Left lung (tissue), 10 donors: ENCODE results near the gene CCAR1. TPM values are rescaled to one million over a fixed set of nuclear protein-coding genes. Genes with fewer than 3 reads are reported as not detected.
"Not testable (repeated sequence)": the region's sequence is repeated elsewhere in the genome, so short reads cannot be mapped to it uniquely, and the experiment has no call there.

Experiments used
- ATAC-seq: fragments of 200-7000 bp; cut with Tn5 transposase; one replicate; pipeline ENCODE4 v1.9.1; 2020; ENCODE audit warnings: moderate library complexity
- DNase-seq, 4 donors: peaks; one replicate each; pipeline ENCODE4 v3.0.0-alpha.2; 2013 to 2020
- H3K27ac ChIP-seq, 2 donors: fragments of 200-600 bp; sonication (generic) in 1 of 2; one replicate each; pipeline versions ENCODE4 v1.5.0 to v1.8.0; 2020 to 2021
- H3K27me3 ChIP-seq, 2 donors: fragments of 200-600 bp; sonication (generic) in 1 of 2; one replicate each; pipeline versions ENCODE4 v1.5.0 to v1.8.0; 2020 to 2021
- H3K36me3 ChIP-seq, 2 donors: fragments of 200-600 bp; sonication (generic) in 1 of 2; one replicate each; pipeline versions ENCODE4 v1.5.0 to v1.8.0; 2020 to 2021
- H3K4me1 ChIP-seq, 2 donors: fragments of 200-600 bp; one replicate each; pipeline ENCODE4 v1.8.0; 2021
- H3K4me3 ChIP-seq, 2 donors: fragments of 200-600 bp; sonication (generic) in 1 of 2; one replicate each; pipeline versions ENCODE4 v1.5.0 to v1.8.0; 2020 to 2021; ENCODE audit warnings: mild to moderate bottlenecking in 1 of 2
- H3K9me3 ChIP-seq, 2 donors: fragments of 200-600 bp; sonication (generic) in 1 of 2; one replicate each; pipeline versions ENCODE4 v1.5.0 to v1.8.0; 2020 to 2021
- intact Hi-C, 2 donors: fragments of 100-400 bp; cut with DNase I; formaldehyde crosslinking; loops; one replicate each; pipeline versions ENCODE4 v1.11.2 to v1.14.2; 2022
- microRNA-seq, 2 donors: library from miRNA; unstranded; fragments of <30 nt; microRNA quantifications; one replicate each; pipeline ENCODE4, GENCODE V29; 2019
- polyA plus RNA-seq, 6 donors: library from polyadenylated mRNA; unstranded; fragments of 120-200 nt; gene quantifications; one replicate each; pipeline ENCODE4 v1.2.1, GENCODE V29; 2013; ENCODE audit not compliant: insufficient read length in 6 of 6
- total RNA-seq, 2 donors: library from RNA; stranded (reverse); fragmentation: NEBNext Ultra II Directional; extraction: Animal tissue kit (Norgen Biotek cat#: 25700); gene quantifications; one replicate each; pipeline ENCODE4 v1.2.1, GENCODE V29; 2021
- TF ChIP-seq, protein P1 (sequence below), 2 donors: fragments of 200-600 bp; sonication (generic) in 1 of 2; IDR thresholded peaks; one replicate each; pipeline versions ENCODE4 v1.5.0 to v1.8.0; 2021; ENCODE audit warnings: antibody characterized with exemption in 2 of 2
- donor health status: DM: no; HTN: yes; CAD: no.
- donor health status: DM: no; HTN: no; CAD: no.

Gene CCAR1
- total and polyA plus RNA-seq, 8 donors, result 44.5 to 227 (median 181) TPM

DNA sequence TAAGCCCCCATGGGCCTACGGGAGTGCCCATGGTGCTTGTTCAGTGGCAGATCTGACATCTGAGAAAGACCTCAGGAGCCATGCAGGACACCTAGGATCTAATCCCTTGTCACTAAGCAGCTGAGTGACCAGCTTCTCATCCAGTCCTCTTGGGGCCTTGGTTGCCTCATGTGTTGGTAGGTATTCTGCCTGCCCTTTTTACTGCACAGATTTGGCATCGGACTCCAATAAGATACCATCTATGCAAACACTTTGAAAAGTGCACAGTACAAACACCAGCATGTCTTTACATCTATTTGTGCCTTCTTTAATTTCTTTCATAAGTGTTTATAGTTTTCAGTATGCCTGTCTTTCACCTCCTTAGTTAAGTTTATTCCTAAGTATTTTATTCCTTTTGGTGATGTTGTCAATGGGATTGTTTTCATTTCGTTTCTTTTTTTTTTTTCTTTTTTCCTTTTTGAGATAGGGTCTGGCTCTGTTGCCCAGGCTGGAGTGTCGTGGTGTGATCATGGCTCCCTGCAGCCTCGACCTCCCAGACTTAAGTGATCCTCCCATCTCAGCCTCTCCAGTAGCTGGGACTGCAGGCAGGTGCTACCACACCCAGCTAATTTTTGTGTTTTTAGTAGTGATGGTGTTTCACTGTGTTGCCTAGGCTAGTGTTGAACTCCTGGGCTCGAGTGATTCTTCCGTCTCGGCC is 116.7 kb downstream of the CCAR1 start:
- Histone ChIP-seq H3K4me3 (no peak overlapping the region), H3K27ac (no peak overlapping the region)

DNA sequence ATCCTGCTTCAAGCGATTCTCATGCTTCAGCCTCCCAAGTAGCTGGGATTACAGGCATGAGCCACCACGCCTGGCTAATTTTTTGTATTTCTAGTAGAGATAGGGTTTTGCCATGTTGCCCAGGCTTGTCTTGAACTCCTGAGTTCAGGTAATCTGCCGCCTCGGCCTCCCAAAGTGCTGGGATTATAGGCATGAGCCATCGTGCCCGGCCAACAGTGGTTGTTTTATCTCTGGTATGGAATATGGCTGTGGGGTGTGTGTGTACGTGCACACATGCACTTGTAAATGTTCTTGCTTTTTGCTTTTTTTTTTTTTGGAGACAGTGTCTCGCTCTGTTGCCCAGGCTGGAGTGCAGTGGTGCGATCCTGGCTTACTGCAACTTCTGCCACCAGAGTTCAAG is 119.6 kb downstream of the CCAR1 start:
- ATAC-seq, H3K4me1 ChIP-seq, H3K27me3 ChIP-seq, DNase-seq, intact Hi-C loops, H3K36me3 ChIP-seq, H3K27ac ChIP-seq, H3K4me3 ChIP-seq, H3K9me3 ChIP-seq: not testable (repeated sequence)

More for the DNA sequence above, 116.7 kb downstream of the CCAR1 start:
- H3K9me3 ChIP-seq, result no peaks in the 10 kb centered on the region
- no peak for DNase-seq
- H3K36me3 ChIP-seq, result no peaks in the 10 kb centered on the region
- H3K27me3 ChIP-seq, result no peaks in the 10 kb centered on the region
- no peaks in the 10 kb centered on the region for H3K4me1 ChIP-seq
- ATAC-seq, result no peak
- intact Hi-C loops, result no loop called here
- TF ChIP-seq, protein P1, sequence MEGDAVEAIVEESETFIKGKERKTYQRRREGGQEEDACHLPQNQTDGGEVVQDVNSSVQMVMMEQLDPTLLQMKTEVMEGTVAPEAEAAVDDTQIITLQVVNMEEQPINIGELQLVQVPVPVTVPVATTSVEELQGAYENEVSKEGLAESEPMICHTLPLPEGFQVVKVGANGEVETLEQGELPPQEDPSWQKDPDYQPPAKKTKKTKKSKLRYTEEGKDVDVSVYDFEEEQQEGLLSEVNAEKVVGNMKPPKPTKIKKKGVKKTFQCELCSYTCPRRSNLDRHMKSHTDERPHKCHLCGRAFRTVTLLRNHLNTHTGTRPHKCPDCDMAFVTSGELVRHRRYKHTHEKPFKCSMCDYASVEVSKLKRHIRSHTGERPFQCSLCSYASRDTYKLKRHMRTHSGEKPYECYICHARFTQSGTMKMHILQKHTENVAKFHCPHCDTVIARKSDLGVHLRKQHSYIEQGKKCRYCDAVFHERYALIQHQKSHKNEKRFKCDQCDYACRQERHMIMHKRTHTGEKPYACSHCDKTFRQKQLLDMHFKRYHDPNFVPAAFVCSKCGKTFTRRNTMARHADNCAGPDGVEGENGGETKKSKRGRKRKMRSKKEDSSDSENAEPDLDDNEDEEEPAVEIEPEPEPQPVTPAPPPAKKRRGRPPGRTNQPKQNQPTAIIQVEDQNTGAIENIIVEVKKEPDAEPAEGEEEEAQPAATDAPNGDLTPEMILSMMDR (IDR thresholded peaks at IDR 0.05), result no peak

Small RNAs within 50 kb of the gene (microRNA-seq; reads per million reads assigned to microRNA genes)
- gene MIR1254-1, result 0 reads per million in 2 donors

Other genes with a start within 250 kb of the CCAR1 start
- 1 to 10 TPM; 7.2 to 8.7 TPM for gene DNA2, start 249.3 kb upstream of the CCAR1 start, total RNA-seq
- gene DNA2, start 249.3 kb upstream of the CCAR1 start, polyA plus RNA-seq, result 10 to 100 TPM in 5 of 6 donors, 1 to 10 TPM in 1; 9.7 to 14.6 (median 12.0) TPM
- 10 to 100 TPM; 33.6 to 38.1 TPM for gene SLC25A16, start 193.7 kb upstream of the CCAR1 start, total RNA-seq
- gene SLC25A16, start 193.7 kb upstream of the CCAR1 start, polyA plus RNA-seq, result 10 to 100 TPM; 15.0 to 21.8 (median 16.8) TPM
- gene TET1, start 160.9 kb upstream of the CCAR1 start, total RNA-seq, result 1 to 10 TPM; 1.5 to 3.1 TPM
- gene TET1, start 160.9 kb upstream of the CCAR1 start, polyA plus RNA-seq, result 10 to 100 TPM; 13.5 to 20.7 (median 17.3) TPM
- 1 to 10 TPM; 1.1 to 3.5 TPM for gene STOX1, start 106.3 kb downstream of the CCAR1 start, total RNA-seq
- 1 to 10 TPM; 2.3 to 5.5 (median 4.2) TPM for gene STOX1, start 106.3 kb downstream of the CCAR1 start, polyA plus RNA-seq
- 10 to 100 TPM; 25.8 to 27.6 TPM for gene DDX50, start 180.1 kb downstream of the CCAR1 start, total RNA-seq
- gene DDX50, start 180.1 kb downstream of the CCAR1 start, polyA plus RNA-seq, result 10 to 100 TPM; 56.6 to 71.1 (median 63.4) TPM
- gene DDX21, start 234.9 kb downstream of the CCAR1 start, total RNA-seq, result 10 to 100 TPM; 36.8 to 73.4 TPM
- 10 to 100 TPM; 45.6 to 54.5 (median 49.6) TPM for gene DDX21, start 234.9 kb downstream of the CCAR1 start, polyA plus RNA-seq